DOHH2 (cell line): ENCODE results near the gene KCNJ11.

Experiments
- H3F3A ChIP-seq: fragments of 200-600 bp; sonication (generic), shearing (Covaris generic); 2 replicates; pipeline ENCODE4 v1.6.0; 2016; ENCODE audit warnings: antibody characterized with exemption, mild to moderate bottlenecking; ENCODE audit not compliant: control insufficient read depth, insufficient read depth
- H3K27ac ChIP-seq: fragments of 200-600 bp; sonication (generic); 2 replicates; pipeline ENCODE4 v1.5.1; 2014; ENCODE audit warnings: low read depth, mild to moderate bottlenecking, low read length, moderate library complexity
- H3K27me3 ChIP-seq: fragments of 200-600 bp; sonication (generic); 2 replicates; pipeline ENCODE4 v1.6.1; 2014; ENCODE audit warnings: mild to moderate bottlenecking, low read length, mixed read lengths; ENCODE audit not compliant: control insufficient read depth
- H3K36me3 ChIP-seq: fragments of 200-600 bp; sonication (generic); 2 replicates; pipeline ENCODE4 v1.6.1; 2014; ENCODE audit warnings: mild to moderate bottlenecking, low read length, moderate library complexity, mixed read lengths; ENCODE audit not compliant: control insufficient read depth
- H3K4me1 ChIP-seq: fragments of 200-600 bp; sonication (generic); 2 replicates; pipeline ENCODE4 v1.6.1; 2014; ENCODE audit warnings: mild to moderate bottlenecking, low read length, mixed read lengths; ENCODE audit not compliant: control insufficient read depth
- H3K4me2 ChIP-seq: fragments of 200-600 bp; sonication (generic); 2 replicates; pipeline ENCODE4 v1.6.0; 2014; ENCODE audit warnings: mild to moderate bottlenecking, low read length, moderate library complexity
- H3K4me3 ChIP-seq: fragments of 200-600 bp; sonication (generic); 2 replicates; pipeline ENCODE4 v1.5.1; 2014; ENCODE audit warnings: mild to moderate bottlenecking, low read length, mixed read lengths
- H3K79me2 ChIP-seq: fragments of 200-600 bp; sonication (generic); 2 replicates; pipeline ENCODE4 v1.6.1; 2014; ENCODE audit warnings: mild to moderate bottlenecking, low read length, mixed read lengths; ENCODE audit not compliant: control insufficient read depth
- H3K9me2 ChIP-seq: fragments of 200-600 bp; sonication (generic); replicated peaks from 2 replicates; pipeline ENCODE4 v1.6.1; 2014; ENCODE audit warnings: mild to moderate bottlenecking, low read length, mixed read lengths; ENCODE audit not compliant: control insufficient read depth
- H3K9me3 ChIP-seq: fragments of 200-600 bp; sonication (generic); 2 replicates; pipeline ENCODE4 v1.6.1; 2014; ENCODE audit warnings: antibody characterized with exemption, low read length, mixed read lengths; ENCODE audit not compliant: control insufficient read depth, insufficient read depth
- H4K20me1 ChIP-seq: fragments of 200-600 bp; sonication (generic); 2 replicates; pipeline ENCODE4 v1.6.0; 2014; ENCODE audit warnings: low read depth, mild to moderate bottlenecking, antibody characterized with exemption, low read length, moderate library complexity; ENCODE audit not compliant: control insufficient read depth, insufficient read depth
- EZH2phosphoT487 ChIP-seq: fragments of 200-600 bp; sonication (generic); IDR thresholded peaks from 2 replicates; pipeline ENCODE4 v1.6.1; 2017; ENCODE audit warnings: borderline replicate concordance, mild to moderate bottlenecking, antibody characterized with exemption, low read length, moderate library complexity, mixed read lengths
- TF ChIP-seq, protein P1 (sequence below): fragments of 200-600 bp; sonication (generic); IDR thresholded peaks from one replicate; pipeline ENCODE4 v1.5.1; 2014; ENCODE audit warnings: antibody characterized with exemption, mild to moderate bottlenecking, low read depth, low read length; ENCODE audit not compliant: poor library complexity, severe bottlenecking

Gene KCNJ11

DNA sequence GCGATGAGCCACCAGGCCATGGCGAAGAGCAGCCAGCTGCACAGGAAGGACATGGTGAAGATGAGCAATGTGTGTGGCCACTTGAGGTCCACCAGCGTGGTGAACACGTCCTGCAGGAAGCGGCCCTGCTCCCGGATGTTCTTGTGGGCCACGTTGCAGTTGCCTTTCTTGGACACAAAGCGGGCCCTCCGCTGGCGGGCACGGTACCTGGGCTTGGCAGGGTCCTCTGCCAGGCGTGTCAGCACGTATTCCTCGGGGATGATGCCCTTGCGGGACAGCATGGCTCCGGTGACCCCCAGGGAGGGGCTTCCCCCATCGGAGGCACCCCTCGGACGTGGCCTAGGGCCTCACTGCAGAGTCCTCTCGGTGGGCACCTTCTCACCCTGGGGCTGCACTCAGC, 648 bp downstream of the KCNJ11 start:
- H3K9me2 ChIP-seq: no peaks in the 10 kb centered on the region
- TF ChIP-seq, protein P1, sequence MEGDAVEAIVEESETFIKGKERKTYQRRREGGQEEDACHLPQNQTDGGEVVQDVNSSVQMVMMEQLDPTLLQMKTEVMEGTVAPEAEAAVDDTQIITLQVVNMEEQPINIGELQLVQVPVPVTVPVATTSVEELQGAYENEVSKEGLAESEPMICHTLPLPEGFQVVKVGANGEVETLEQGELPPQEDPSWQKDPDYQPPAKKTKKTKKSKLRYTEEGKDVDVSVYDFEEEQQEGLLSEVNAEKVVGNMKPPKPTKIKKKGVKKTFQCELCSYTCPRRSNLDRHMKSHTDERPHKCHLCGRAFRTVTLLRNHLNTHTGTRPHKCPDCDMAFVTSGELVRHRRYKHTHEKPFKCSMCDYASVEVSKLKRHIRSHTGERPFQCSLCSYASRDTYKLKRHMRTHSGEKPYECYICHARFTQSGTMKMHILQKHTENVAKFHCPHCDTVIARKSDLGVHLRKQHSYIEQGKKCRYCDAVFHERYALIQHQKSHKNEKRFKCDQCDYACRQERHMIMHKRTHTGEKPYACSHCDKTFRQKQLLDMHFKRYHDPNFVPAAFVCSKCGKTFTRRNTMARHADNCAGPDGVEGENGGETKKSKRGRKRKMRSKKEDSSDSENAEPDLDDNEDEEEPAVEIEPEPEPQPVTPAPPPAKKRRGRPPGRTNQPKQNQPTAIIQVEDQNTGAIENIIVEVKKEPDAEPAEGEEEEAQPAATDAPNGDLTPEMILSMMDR: no peak
- no peak for TF ChIP-seq EZH2phosphoT487
- peaks cover 14% of the 10 kb centered on the region; the same call in 1 of the 2 replicates for H3F3A ChIP-seq
- H3K4me3 ChIP-seq: no peak overlapping the region
- H3K9me3 ChIP-seq: peaks cover 5% of the 10 kb centered on the region; the same call in 1 of the 2 replicates
- H3K27ac ChIP-seq: no peak overlapping the region
- 0 out of 2 replicates have a peak, but pooled peaks cover 4% of the 10 kb centered on the region for H4K20me1 ChIP-seq
- no peaks in the 10 kb centered on the region for H3K27me3 ChIP-seq
- H3K36me3 ChIP-seq: peaks cover 6% of the 10 kb centered on the region
- peaks cover 52% of the 10 kb centered on the region for H3K4me1 ChIP-seq
- peak overlapping the region; percentile 88; the same call in 1 of the 2 replicates for H3K4me2 ChIP-seq
- no peaks in the 10 kb centered on the region for H3K79me2 ChIP-seq

GRCh38 chr11:17387254-17387653, 1.2 kb downstream of the KCNJ11 start:
- no peaks in the 10 kb centered on the region for H3K79me2 ChIP-seq
- H3K4me3 ChIP-seq: no peak overlapping the region
- H3K27ac ChIP-seq: no peak overlapping the region
- H3K9me2 ChIP-seq: no peaks in the 10 kb centered on the region
- H3K4me2 ChIP-seq: no peak overlapping the region; the same call in 1 of the 2 replicates
- no peaks in the 10 kb centered on the region for H3K27me3 ChIP-seq
- peaks cover 11% of the 10 kb centered on the region; the same call in 1 of the 2 replicates for H3F3A ChIP-seq
- H3K36me3 ChIP-seq: peaks cover 6% of the 10 kb centered on the region
- 0 out of 2 replicates have a peak, but pooled peaks cover 4% of the 10 kb centered on the region for H4K20me1 ChIP-seq
- TF ChIP-seq, protein P1: no peak
- no peak for TF ChIP-seq EZH2phosphoT487
- peaks cover 47% of the 10 kb centered on the region for H3K4me1 ChIP-seq
- peaks cover 5% of the 10 kb centered on the region; the same call in 1 of the 2 replicates for H3K9me3 ChIP-seq

- H3K4me1 ChIP-seq: peaks cover 39% of the 10 kb centered on the region
- H4K20me1 ChIP-seq: 0 out of 2 replicates have a peak, but pooled peaks cover 4% of the 10 kb centered on the region
- peaks cover 12% of the 10 kb centered on the region for H3K36me3 ChIP-seq
- TF ChIP-seq EZH2phosphoT487: no peak
- TF ChIP-seq, protein P1: peak; percentile 77
- H3K9me2 ChIP-seq: no peaks in the 10 kb centered on the region
- H3K9me3 ChIP-seq: peaks cover 5% of the 10 kb centered on the region; the same call in 1 of the 2 replicates
- no peaks in the 10 kb centered on the region for H3K27me3 ChIP-seq
- H3F3A ChIP-seq: peaks cover 11% of the 10 kb centered on the region; the same call in 1 of the 2 replicates
- H3K79me2 ChIP-seq: no peaks in the 10 kb centered on the region
- H3K27ac ChIP-seq: no peak overlapping the region
- 0 out of 2 replicates have a peak overlapping the region, but pooled peaks have one; percentile 0 for H3K4me3 ChIP-seq
- H3K4me2 ChIP-seq: peak overlapping the region; percentile 13
Measured at GRCh38 chr11:17386331-17387084, 2.0 kb downstream of the KCNJ11 start.
